GM23338 (cell line): ENCODE measurements around the gene WDR70. TPM values are rescaled to one million over a fixed set of nuclear protein-coding genes. Genes with fewer than 3 reads are reported as not detected.

Source experiments
- CREB1 ChIP-seq: fragments of 250-450 bp; sonication (Bioruptor Pico); IDR thresholded peaks from 2 replicates; pipeline ENCODE4 v1.5.0; 2020; ENCODE audit warnings: low read depth, mild to moderate bottlenecking, moderate library complexity
- ETS1 ChIP-seq: IDR thresholded peaks from 2 replicates; pipeline ENCODE4 v1.6.1; 2016; ENCODE audit warnings: antibody characterized with exemption
- EZH2 ChIP-seq: fragments of 200-600 bp; sonication (generic); IDR thresholded peaks from one replicate; pipeline ENCODE4 v1.8.0; 2017; ENCODE audit warnings: antibody characterized with exemption, mild to moderate bottlenecking, low read depth; ENCODE audit not compliant: unreplicated experiment
- JUNB ChIP-seq: IDR thresholded peaks from one replicate; pipeline ENCODE4 v1.6.1; 2016; ENCODE audit warnings: antibody characterized with exemption; ENCODE audit not compliant: unreplicated experiment
- NANOG ChIP-seq: IDR thresholded peaks from 2 replicates; pipeline ENCODE4 v1.6.1; 2016; ENCODE audit warnings: antibody characterized with exemption, borderline replicate concordance
- POLR2AphosphoS5 ChIP-seq: IDR thresholded peaks from 2 replicates; pipeline ENCODE4 v1.6.1; 2016; ENCODE audit warnings: antibody characterized with exemption, low read depth
- REST ChIP-seq: IDR thresholded peaks from one replicate; pipeline ENCODE4 v1.6.1; 2018; ENCODE audit warnings: antibody characterized with exemption; ENCODE audit not compliant: unreplicated experiment
- STAT1 ChIP-seq: IDR thresholded peaks from one replicate; pipeline ENCODE4 v1.6.1; 2016; ENCODE audit warnings: antibody characterized with exemption; ENCODE audit not compliant: unreplicated experiment
- ZNF114 ChIP-seq: fragments of 250-450 bp; sonication (Bioruptor Pico); IDR thresholded peaks from 2 replicates; pipeline ENCODE4 v1.5.0; 2020; ENCODE audit warnings: mild to moderate bottlenecking, moderate library complexity
- ZNF331 ChIP-seq: fragments of 250-450 bp; sonication (Bioruptor Pico); IDR thresholded peaks from 2 replicates; pipeline ENCODE4 v1.5.0; 2020; ENCODE audit warnings: low read depth, mild to moderate bottlenecking, moderate library complexity
- ZNF462 ChIP-seq: fragments of 250-450 bp; sonication (Bioruptor Pico); IDR thresholded peaks from 2 replicates; pipeline ENCODE4 v1.5.0; 2020; ENCODE audit warnings: mild to moderate bottlenecking, moderate library complexity
- polyA plus RNA-seq: library from polyadenylated mRNA; unstranded; fragments of >200 nt; fragmentation: Nextera tagmentation; extraction: Ambion mirVana; gene quantifications from 2 replicates; pipeline ENCODE4 v1.2.1, GENCODE V29; 2016
- total RNA-seq: library from RNA; depleted of rRNA; stranded (reverse); fragments of >200 nt; shearing (Covaris generic); gene quantifications from 2 replicates; pipeline ENCODE4 v1.2.3, GENCODE V29; 2014

WDR70 gene
- total and polyA plus RNA-seq, 2 experiments from 2014 or later = 34.9 to 86.7 TPM

GRCh38 chr5:37471666-37472197 lies 92.6 kb downstream of the WDR70 start (continued):
- TF ChIP-seq ZNF462 (CRISPR knock-in tag) = no peak
- no peak for TF ChIP-seq ZNF114
- TF ChIP-seq CREB1 (CRISPR knock-in tag) = no peak
- TF ChIP-seq EZH2 = no peak
- TF ChIP-seq REST = no peak
- no peak for TF ChIP-seq ETS1
- TF ChIP-seq JUNB = no peak
- TF ChIP-seq POLR2AphosphoS5 = no peak
- TF ChIP-seq ZNF331 (CRISPR knock-in tag) = no peak
- TF ChIP-seq NANOG = no peak
- no peak for TF ChIP-seq STAT1
